CD14-positive monocyte (primary cell): ENCODE data around the gene ELMO2. TPM values are rescaled to one million over a fixed set of nuclear protein-coding genes. Genes with fewer than 3 reads are reported as not detected.

Experiments used
- DNase-seq, 3 donors: peaks; one replicate each; pipeline ENCODE4 v3.0.0-alpha.2; 2011 to 2022
- H2AFZ ChIP-seq: 2 replicates; pipeline ENCODE4 v1.6.0; 2012; ENCODE audit warnings: mild to moderate bottlenecking, low read depth, low read length, inconsistent platforms; ENCODE audit not compliant: insufficient read depth, poor library complexity, severe bottlenecking
- H3K27ac ChIP-seq, 2 donors: 1 replicate in 1 of 2; 2 replicates in 1 of 2; pipeline ENCODE4 v1.5.1; 2012 to 2013; ENCODE audit warnings: low read length in 2 of 2, control low read depth in 1 of 2, inconsistent platforms in 1 of 2, low read depth in 1 of 2, mild to moderate bottlenecking in 1 of 2
- H3K27me3 ChIP-seq, 2 donors: one replicate each; pipeline versions ENCODE4 v1.6.0 to v1.6.1; 2011 to 2013; ENCODE audit warnings: low read length in 2 of 2; ENCODE audit not compliant: control insufficient read depth in 2 of 2, insufficient read depth in 2 of 2
- H3K36me3 ChIP-seq, 2 donors: replicated peaks in 1 of 2; 1 replicate in 1 of 2; 2 replicates in 1 of 2; pipeline versions ENCODE4 v1.5.1 to v1.6.1; 2012 to 2013; ENCODE audit warnings: low read length in 2 of 2, control low read depth in 1 of 2, inconsistent platforms in 1 of 2, mild to moderate bottlenecking in 1 of 2; ENCODE audit not compliant: insufficient read depth in 2 of 2, control insufficient read depth in 1 of 2
- H3K4me1 ChIP-seq, 2 donors: 1 replicate in 1 of 2; 2 replicates in 1 of 2; pipeline versions ENCODE4 v1.5.1 to v1.6.1; 2012 to 2013; ENCODE audit warnings: low read length in 2 of 2, control low read depth in 1 of 2, inconsistent platforms in 1 of 2, mild to moderate bottlenecking in 1 of 2, moderate library complexity in 1 of 2; ENCODE audit not compliant: insufficient read depth in 2 of 2, control insufficient read depth in 1 of 2
- H3K4me2 ChIP-seq: replicated peaks from 2 replicates; pipeline ENCODE3; 2012; ENCODE audit warnings: low read length, moderate library complexity, mild to moderate bottlenecking; ENCODE audit not compliant: poor library complexity, severe bottlenecking; ENCODE audit errors: extremely low read depth
- H3K4me3 ChIP-seq, 3 experiments: fragments of 200-600 bp in 1 of 3; sonication (generic) in 1 of 3; replicated peaks in 1 of 3; 1 replicate in 2 of 3; 2 replicates in 1 of 3; pipeline ENCODE4 v1.5.1; 2011 to 2013; ENCODE audit warnings: low read length in 3 of 3, mild to moderate bottlenecking in 3 of 3, control low read depth in 2 of 3, low read depth in 2 of 3, inconsistent platforms in 1 of 3, moderate library complexity in 1 of 3
- H3K79me2 ChIP-seq: 2 replicates; pipeline ENCODE4 v1.6.0; 2012; ENCODE audit warnings: mild to moderate bottlenecking, control low read depth, inconsistent platforms, low read length, moderate library complexity; ENCODE audit not compliant: insufficient read depth
- H3K9ac ChIP-seq: 2 replicates; pipeline ENCODE4 v1.6.0; 2017; ENCODE audit warnings: low read length, mild to moderate bottlenecking; ENCODE audit not compliant: insufficient read depth, poor library complexity, severe bottlenecking
- H3K9me3 ChIP-seq, 2 donors: replicated peaks in 1 of 2; 1 replicate in 1 of 2; 2 replicates in 1 of 2; pipeline versions ENCODE4 v1.5.1 to v1.6.1; 2012 to 2013; ENCODE audit warnings: low read length in 2 of 2, control low read depth in 1 of 2; ENCODE audit not compliant: control insufficient read depth in 1 of 2, insufficient read depth in 1 of 2
- H4K20me1 ChIP-seq: 2 replicates; pipeline ENCODE4 v1.6.0; 2012; ENCODE audit warnings: mild to moderate bottlenecking, low read length, control low read depth, moderate library complexity; ENCODE audit not compliant: insufficient read depth
- H3K27ac Mint-ChIP-seq, 7 donors: one replicate each; pipeline ENCODE4 v1.8.0; 2020; ENCODE audit warnings: mild to moderate bottlenecking in 7 of 7, mixed read lengths in 7 of 7, moderate library complexity in 6 of 7, inconsistent platforms in 2 of 7
- H3K27me3 Mint-ChIP-seq, 3 donors: one replicate each; pipeline ENCODE4 v1.8.0; 2021 to 2022; ENCODE audit warnings: low read depth in 3 of 3, mild to moderate bottlenecking in 3 of 3, mixed read lengths in 3 of 3, moderate library complexity in 3 of 3, inconsistent platforms in 1 of 3
- H3K36me3 Mint-ChIP-seq, 2 donors: one replicate each; pipeline ENCODE4 v1.8.0; 2020; ENCODE audit warnings: mixed read lengths in 2 of 2, inconsistent platforms in 1 of 2, mild to moderate bottlenecking in 1 of 2
- H3K4me1 Mint-ChIP-seq: one replicate; pipeline ENCODE4 v1.8.0; 2020; ENCODE audit warnings: mild to moderate bottlenecking, mixed read lengths
- H3K4me3 Mint-ChIP-seq, 2 donors: one replicate each; pipeline ENCODE4 v1.8.0; 2020; ENCODE audit warnings: mild to moderate bottlenecking in 2 of 2, mixed read lengths in 2 of 2, moderate library complexity in 1 of 2
- H3K9me3 Mint-ChIP-seq, 7 donors: one replicate each; pipeline ENCODE4 v1.8.0; 2020 to 2022; ENCODE audit warnings: mixed read lengths in 7 of 7, mild to moderate bottlenecking in 6 of 7, moderate library complexity in 6 of 7, inconsistent platforms in 2 of 7
- WGBS: methylation state at CpG from one replicate; pipeline ENCODE4 v1.1.5; 2013; ENCODE audit warnings: missing lambda C conversion rate; ENCODE audit not compliant: insufficient coverage; 5-methylcytosine and 5-hydroxymethylcytosine counted together
- intact Hi-C, 2 donors: fragments of 100-400 bp; cut with micrococcal nuclease; formaldehyde crosslinking; loops; one replicate each; pipeline versions ENCODE4 v1.15.0 to v1.15.1; 2023
- polyA plus RNA-seq, 3 donors: library from polyadenylated mRNA; depleted of rRNA in 1 of 3; unstranded in 2 of 3; stranded (reverse) in 1 of 3; fragments of 300-500 nt in 2 of 3; fragments of >200 nt in 1 of 3; fragmentation: Illumina TruSeq in 2 of 3; gene quantifications; 1 replicate in 2 of 3; 2 replicates in 1 of 3; pipeline ENCODE4 v1.2.3, GENCODE V29; 2012 to 2021
- TF ChIP-seq, protein P1 (sequence below): fragments of 200-600 bp; IDR thresholded peaks from one replicate; pipeline ENCODE4 v1.8.0; 2022; ENCODE audit warnings: antibody characterized with exemption, mild to moderate bottlenecking

Gene ELMO2
- polyA plus RNA-seq, 3 donors = 35.3 to 53.1 (median 42.3) TPM

DNA sequence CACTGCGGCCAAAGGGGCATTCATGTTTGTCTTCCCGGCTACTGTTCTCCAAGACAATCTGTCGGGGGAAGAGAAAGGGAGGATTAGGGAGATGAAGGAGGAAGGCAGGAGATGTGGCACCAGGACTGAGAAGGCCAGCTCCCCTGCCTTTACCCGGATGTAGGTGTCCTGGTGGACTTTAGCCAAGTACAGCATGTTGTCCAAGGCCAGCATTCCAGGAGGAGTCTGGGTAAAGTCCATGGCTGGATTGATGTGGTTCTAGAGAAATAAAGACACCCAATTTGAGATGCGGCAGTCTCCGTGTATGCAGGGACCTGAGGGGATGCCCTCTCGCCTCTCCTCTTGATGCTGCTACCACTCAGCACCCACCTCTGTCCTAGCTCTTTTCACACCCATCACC lies 32.0 kb downstream of the ELMO2 start:
- H3K4me3 ChIP-seq = no peak overlapping the region
- Mint-ChIP-seq H3K27me3 (peaks cover 0 to 1% (median 0%) of the 10 kb centered on the region in 3 donors), H3K9me3 (peaks cover 0 to 2% (median 0%) of the 10 kb centered on the region in 7 donors), H3K27ac (peak overlapping the region in 1 of 7 donors; percentile 28), H3K4me3 (no peak overlapping the region), H3K4me1 (no peaks in the 10 kb centered on the region), H3K36me3 (peaks cover 92 to 98% of the 10 kb centered on the region in 2 donors)
- H3K9ac ChIP-seq = no peak overlapping the region
- H4K20me1 ChIP-seq = no peaks in the 10 kb centered on the region
- 97% methylated on average over 7 of the region's 7 CpGs for WGBS
- H3K4me1 ChIP-seq = no peaks in the 10 kb centered on the region
- H3K27me3 ChIP-seq = no peaks in the 10 kb centered on the region
- H2AFZ ChIP-seq = no peak overlapping the region
- no peak overlapping the region for H3K4me2 ChIP-seq
- TF ChIP-seq, protein P1, sequence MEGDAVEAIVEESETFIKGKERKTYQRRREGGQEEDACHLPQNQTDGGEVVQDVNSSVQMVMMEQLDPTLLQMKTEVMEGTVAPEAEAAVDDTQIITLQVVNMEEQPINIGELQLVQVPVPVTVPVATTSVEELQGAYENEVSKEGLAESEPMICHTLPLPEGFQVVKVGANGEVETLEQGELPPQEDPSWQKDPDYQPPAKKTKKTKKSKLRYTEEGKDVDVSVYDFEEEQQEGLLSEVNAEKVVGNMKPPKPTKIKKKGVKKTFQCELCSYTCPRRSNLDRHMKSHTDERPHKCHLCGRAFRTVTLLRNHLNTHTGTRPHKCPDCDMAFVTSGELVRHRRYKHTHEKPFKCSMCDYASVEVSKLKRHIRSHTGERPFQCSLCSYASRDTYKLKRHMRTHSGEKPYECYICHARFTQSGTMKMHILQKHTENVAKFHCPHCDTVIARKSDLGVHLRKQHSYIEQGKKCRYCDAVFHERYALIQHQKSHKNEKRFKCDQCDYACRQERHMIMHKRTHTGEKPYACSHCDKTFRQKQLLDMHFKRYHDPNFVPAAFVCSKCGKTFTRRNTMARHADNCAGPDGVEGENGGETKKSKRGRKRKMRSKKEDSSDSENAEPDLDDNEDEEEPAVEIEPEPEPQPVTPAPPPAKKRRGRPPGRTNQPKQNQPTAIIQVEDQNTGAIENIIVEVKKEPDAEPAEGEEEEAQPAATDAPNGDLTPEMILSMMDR = no peak
- H3K36me3 ChIP-seq = peaks cover 95 to 100% of the 10 kb centered on the region in 2 donors
- H3K9me3 ChIP-seq = no peaks in the 10 kb centered on the region
- no peak overlapping the region for H3K27ac ChIP-seq
- intact Hi-C loops = no loop called here
- H3K79me2 ChIP-seq = no peaks in the 10 kb centered on the region
- DNase-seq = no peak

DNA sequence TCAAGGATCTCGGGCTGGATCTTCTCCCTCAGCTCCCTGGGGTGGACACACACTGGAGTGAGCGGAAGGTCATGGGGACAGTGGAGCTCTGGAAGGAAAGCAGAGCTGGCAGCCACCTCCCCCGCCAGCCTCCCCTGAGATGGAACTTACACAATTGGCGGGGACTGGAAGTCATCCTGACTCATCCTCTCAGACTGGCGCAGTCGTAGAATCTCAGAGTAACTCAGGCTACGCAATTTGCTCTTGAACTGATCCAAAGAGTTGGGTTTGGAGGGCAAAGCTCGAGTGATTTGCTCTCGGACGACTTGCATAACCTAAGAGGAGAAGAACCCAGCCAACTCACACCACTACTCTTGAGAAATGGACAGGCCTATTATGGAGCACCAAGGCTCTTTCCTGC lies 34.8 kb downstream of the ELMO2 start:
- intact Hi-C loops = no loop called here
- TF ChIP-seq, protein P1 = no peak
- Histone ChIP-seq H3K27ac (no peak overlapping the region), H3K4me3 (no peak overlapping the region), H3K4me2 (no peak overlapping the region), H3K4me1 (no peaks in the 10 kb centered on the region), H3K27me3 (no peaks in the 10 kb centered on the region), H3K36me3 (peaks cover 99 to 100% of the 10 kb centered on the region in 2 donors), H3K79me2 (no peaks in the 10 kb centered on the region), H3K9me3 (no peaks in the 10 kb centered on the region), H2AFZ (no peak overlapping the region), H4K20me1 (peaks cover 3% of the 10 kb centered on the region), H3K9ac (no peak overlapping the region)
- WGBS = 70% methylated on average over 3 of the region's 10 CpGs
- no peaks in the 10 kb centered on the region for H3K4me1 Mint-ChIP-seq
- no peak for DNase-seq
- H3K9me3 Mint-ChIP-seq = peaks cover 0 to 1% (median 0%) of the 10 kb centered on the region in 7 donors
- peaks cover 0 to 1% (median 0%) of the 10 kb centered on the region in 3 donors for H3K27me3 Mint-ChIP-seq
- H3K4me3 Mint-ChIP-seq = no peak overlapping the region
- peaks cover 95 to 100% of the 10 kb centered on the region in 2 donors for H3K36me3 Mint-ChIP-seq
- H3K27ac Mint-ChIP-seq = peak overlapping the region in 1 of 7 donors; percentile 11
